ENCODE measurements around the gene UBAC2.

UBAC2 gene

GRCh38 chr13:99214232-99214631 is 13.6 kb downstream of the UBAC2 start:
- Mint-ChIP-seq H3K9me3 (no peaks in the 10 kb centered on the region), H3K27ac (peak overlapping the region; percentile 97), H3K4me1 (peaks cover 74% of the 10 kb centered on the region), H3K27me3 (no peaks in the 10 kb centered on the region), H3K36me3 (peaks cover 49% of the 10 kb centered on the region), H3K4me3 (peak overlapping the region; percentile 73)
- peak; percentile 31 for DNase-seq
- CTCF ChIA-PET = interaction anchor here (0.8 to 2.2 kb wide), 4 partner anchors 9 to 34 kb away, joined by 3 to 13 read pairs (median 6); partner anchors contain the start of gene UBAC2

GRCh38 chr13:99214731-99215130 is 14.1 kb downstream of the UBAC2 start:
- no peaks in the 10 kb centered on the region for H3K27me3 Mint-ChIP-seq
- H3K27ac Mint-ChIP-seq = peak overlapping the region; percentile 97
- DNase-seq = no peak
- peaks cover 76% of the 10 kb centered on the region for H3K4me1 Mint-ChIP-seq
- peaks cover 47% of the 10 kb centered on the region for H3K36me3 Mint-ChIP-seq
- H3K4me3 Mint-ChIP-seq = peak overlapping the region; percentile 73
- CTCF ChIA-PET = interaction anchor here (0.8 to 2.2 kb wide), 6 partner anchors 10 to 35 kb away, joined by 3 to 13 read pairs (median 4); partner anchors contain the start of gene UBAC2
- H3K9me3 Mint-ChIP-seq = no peaks in the 10 kb centered on the region

- CTCF ChIA-PET = interaction anchor here (0.8 to 2.2 kb wide), 6 partner anchors 10 to 35 kb away, joined by 3 to 13 read pairs (median 4); partner anchors contain the start of gene UBAC2
- Mint-ChIP-seq H3K9me3 (no peaks in the 10 kb centered on the region), H3K27ac (peak overlapping the region; percentile 97), H3K36me3 (peaks cover 43% of the 10 kb centered on the region), H3K4me3 (peak overlapping the region; percentile 73), H3K4me1 (peaks cover 77% of the 10 kb centered on the region), H3K27me3 (no peaks in the 10 kb centered on the region)
- DNase-seq = peak; percentile 81
Measured at GRCh38 chr13:99215184-99215830, 14.7 kb downstream of the UBAC2 start.

- Mint-ChIP-seq H3K4me1 (peaks cover 86% of the 10 kb centered on the region), H3K9me3 (peaks cover under 1% of the 10 kb centered on the region), H3K36me3 (peaks cover 43% of the 10 kb centered on the region), H3K27ac (peak overlapping the region; percentile 80), H3K4me3 (peak overlapping the region; percentile 50), H3K27me3 (no peaks in the 10 kb centered on the region)
- peak; percentile 32 for DNase-seq
- CTCF ChIA-PET = interaction anchor here (1.2 to 2.2 kb wide), 2 partner anchors 14 to 47 kb away, joined by 3 to 7 read pairs; no protein-coding TSS in a partner anchor
Measured at GRCh38 chr13:99217461-99218110, 16.9 kb downstream of the UBAC2 start.

GRCh38 chr13:99218126-99218525 is 17.5 kb downstream of the UBAC2 start:
- DNase-seq = no peak
- Mint-ChIP-seq H3K9me3 (peaks cover 2% of the 10 kb centered on the region), H3K4me3 (peak overlapping the region; percentile 67), H3K27me3 (no peaks in the 10 kb centered on the region), H3K27ac (peak overlapping the region; percentile 92), H3K4me1 (peaks cover 90% of the 10 kb centered on the region), H3K36me3 (peaks cover 48% of the 10 kb centered on the region)
- CTCF ChIA-PET = interaction anchor here (2.1 to 2.2 kb wide), 2 partner anchors 14 to 17 kb away, joined by 7 to 10 read pairs; partner anchors contain the start of gene UBAC2

- Mint-ChIP-seq H3K9me3 (peaks cover 3% of the 10 kb centered on the region), H3K4me3 (peak overlapping the region; percentile 67), H3K4me1 (peaks cover 94% of the 10 kb centered on the region), H3K27me3 (no peaks in the 10 kb centered on the region), H3K36me3 (peaks cover 48% of the 10 kb centered on the region), H3K27ac (peak overlapping the region; percentile 92)
- CTCF ChIA-PET = interaction anchor here (1.1 to 2.2 kb wide), 4 partner anchors 15 to 47 kb away, joined by 3 to 10 read pairs (median 6); partner anchors contain the start of gene UBAC2
- DNase-seq = no peak
Measured at GRCh38 chr13:99218545-99218944, 17.9 kb downstream of the UBAC2 start.

GRCh38 chr13:99218969-99219368 is 18.3 kb downstream of the UBAC2 start:
- peaks cover 95% of the 10 kb centered on the region for H3K4me1 Mint-ChIP-seq
- H3K9me3 Mint-ChIP-seq = peaks cover 3% of the 10 kb centered on the region
- H3K36me3 Mint-ChIP-seq = peaks cover 51% of the 10 kb centered on the region
- H3K27me3 Mint-ChIP-seq = no peaks in the 10 kb centered on the region
- CTCF ChIA-PET = interaction anchor here (0.6 to 2.2 kb wide), 7 partner anchors 15 to 255 kb away, joined by 3 to 10 read pairs (median 3); partner anchors contain the start of genes GPR18 and UBAC2
- peak; percentile 77 for DNase-seq
- H3K4me3 Mint-ChIP-seq = peak overlapping the region; percentile 67
- H3K27ac Mint-ChIP-seq = peak overlapping the region; percentile 92

GRCh38 chr13:99220199-99220935 is 19.7 kb downstream of the UBAC2 start:
- H3K9me3 Mint-ChIP-seq = peaks cover 3% of the 10 kb centered on the region
- no peaks in the 10 kb centered on the region for H3K27me3 Mint-ChIP-seq
- peak overlapping the region; percentile 78 for H3K27ac Mint-ChIP-seq
- DNase-seq = peak; percentile 56
- H3K36me3 Mint-ChIP-seq = peaks cover 50% of the 10 kb centered on the region
- H3K4me3 Mint-ChIP-seq = peak overlapping the region; percentile 20
- peaks cover 92% of the 10 kb centered on the region for H3K4me1 Mint-ChIP-seq
- CTCF ChIA-PET = interaction anchor here (1.4 to 2.1 kb wide), 3 partner anchors 20 to 44 kb away, joined by 3 to 10 read pairs (median 5); partner anchors contain the start of gene UBAC2

GRCh38 chr13:99221567-99222239 is 21.0 kb downstream of the UBAC2 start:
- Mint-ChIP-seq H3K9me3 (peaks cover 3% of the 10 kb centered on the region), H3K27me3 (no peaks in the 10 kb centered on the region), H3K27ac (no peak overlapping the region), H3K4me1 (peaks cover 94% of the 10 kb centered on the region), H3K36me3 (peaks cover 54% of the 10 kb centered on the region), H3K4me3 (no peak overlapping the region)
- no peak for DNase-seq
- CTCF ChIA-PET = no interaction called here

GRCh38 chr13:99223587-99223986 is 22.9 kb downstream of the UBAC2 start:
- peaks cover 3% of the 10 kb centered on the region for H3K9me3 Mint-ChIP-seq
- peaks cover 52% of the 10 kb centered on the region for H3K36me3 Mint-ChIP-seq
- no peak for DNase-seq
- no peak overlapping the region for H3K4me3 Mint-ChIP-seq
- no peak overlapping the region for H3K27ac Mint-ChIP-seq
- H3K4me1 Mint-ChIP-seq = peaks cover 89% of the 10 kb centered on the region
- no peaks in the 10 kb centered on the region for H3K27me3 Mint-ChIP-seq
- CTCF ChIA-PET = interaction anchor here (1.0 to 1.2 kb wide), 3 partner anchors 9 to 22 kb away, joined by 3 read pairs; no protein-coding TSS in a partner anchor

GRCh38 chr13:99224021-99224420 is 23.4 kb downstream of the UBAC2 start:
- CTCF ChIA-PET = interaction anchor here (1.0 to 1.2 kb wide), 2 partner anchors 8 to 10 kb away, joined by 3 read pairs; no protein-coding TSS in a partner anchor
- peaks cover 3% of the 10 kb centered on the region for H3K9me3 Mint-ChIP-seq
- H3K4me1 Mint-ChIP-seq = peaks cover 89% of the 10 kb centered on the region
- no peak for DNase-seq
- H3K27ac Mint-ChIP-seq = peak overlapping the region; percentile 4
- peaks cover 53% of the 10 kb centered on the region for H3K36me3 Mint-ChIP-seq
- no peak overlapping the region for H3K4me3 Mint-ChIP-seq
- H3K27me3 Mint-ChIP-seq = no peaks in the 10 kb centered on the region

- Mint-ChIP-seq H3K27ac (no peak overlapping the region), H3K4me1 (peaks cover 90% of the 10 kb centered on the region), H3K27me3 (no peaks in the 10 kb centered on the region), H3K4me3 (no peak overlapping the region), H3K36me3 (peaks cover 58% of the 10 kb centered on the region), H3K9me3 (peaks cover 3% of the 10 kb centered on the region)
- CTCF ChIA-PET = no interaction called here
- DNase-seq = no peak
Measured at GRCh38 chr13:99225078-99225477, 24.4 kb downstream of the UBAC2 start.

GRCh38 chr13:99226513-99226912 is 25.9 kb downstream of the UBAC2 start:
- H3K4me1 Mint-ChIP-seq = peaks cover 79% of the 10 kb centered on the region
- CTCF ChIA-PET = interaction anchor here (1.3 kb wide), 1 partner anchor 50 kb away, joined by 4 read pairs; no protein-coding TSS in a partner anchor
- no peak overlapping the region for H3K4me3 Mint-ChIP-seq
- H3K36me3 Mint-ChIP-seq = peaks cover 57% of the 10 kb centered on the region
- H3K27me3 Mint-ChIP-seq = no peaks in the 10 kb centered on the region
- DNase-seq = no peak
- no peak overlapping the region for H3K27ac Mint-ChIP-seq
- peaks cover 3% of the 10 kb centered on the region for H3K9me3 Mint-ChIP-seq

Measured in activated naive CD4-positive, alpha-beta T cell treated with anti-CD3 and anti-CD28 coated beads, Interleukin-2, amount 10 ng/mL, durations not matched to agents 7 days and 5 days (primary cell).